Gastrocnemius medialis (tissue), 4 donors: Measurements from ENCODE around the gene MTF1.

ENCODE experiments used
- CTCF ChIP-seq, 5 experiments: fragments of 450-650 bp in 3 of 5; fragments of 200-600 bp in 2 of 5; sonication (generic) in 2 of 5; IDR thresholded peaks in 4 of 5; conservative IDR thresholded peaks in 1 of 5; 1 replicate in 4 of 5; 2 replicates in 1 of 5; pipeline ENCODE4 v1.5.1; 2016 to 2019; ENCODE audit warnings: antibody characterized with exemption in 5 of 5, mild to moderate bottlenecking in 3 of 5, moderate library complexity in 3 of 5
- POLR2A ChIP-seq, 2 donors: fragments of 450-650 bp; IDR thresholded peaks; one replicate each; pipeline ENCODE4 v1.6.1; 2017; ENCODE audit warnings: antibody characterized with exemption in 2 of 2, mild to moderate bottlenecking in 2 of 2, moderate library complexity in 2 of 2

- TF ChIP-seq CTCF (IDR thresholded peaks at IDR 0.05 in 4 of 5, conservative IDR thresholded peaks at IDR 0.05 in 1 of 5) (no peak), POLR2A (IDR thresholded peaks at IDR 0.05) (peak; percentile 17 to 33)
Observed at GRCh38 chr1:37808369-37809319, 50.7 kb downstream of the MTF1 start.
